Retina (tissue), 1 donor: ENCODE results near the gene ASGR1.
A peak's percentile ranks its signal among the peaks of the same experiment; 100 is the strongest.
"Not testable (repeated sequence)": the region's sequence is repeated elsewhere in the genome, so short reads cannot be mapped to it uniquely, and the experiment has no call there.

Source experiments
- DNase-seq: peaks from one replicate; pipeline ENCODE4 v3.0.0-alpha.2; 2016

Gene ASGR1

GRCh38 chr17:7190276-7190917, 11.2 kb upstream of the ASGR1 start:
- no peak for DNase-seq

- no peak for DNase-seq
Observed at GRCh38 chr17:7186241-7186640, 7.1 kb upstream of the ASGR1 start.

- DNase-seq: no peak
Observed at GRCh38 chr17:7184647-7185046, 5.5 kb upstream of the ASGR1 start.

- DNase-seq: no peak
Observed at GRCh38 chr17:7184091-7184488, 4.9 kb upstream of the ASGR1 start.

GRCh38 chr17:7183433-7184090, 4.4 kb upstream of the ASGR1 start:
- DNase-seq: no peak

GRCh38 chr17:7182101-7182500, 2.9 kb upstream of the ASGR1 start:
- not testable (repeated sequence) for DNase-seq

- DNase-seq: no peak
Observed at GRCh38 chr17:7178973-7179316, 225 bp downstream of the ASGR1 start.

GRCh38 chr17:7177954-7178477, 1.2 kb downstream of the ASGR1 start:
- DNase-seq: peak; percentile 84

GRCh38 chr17:7177191-7177953, 1.8 kb downstream of the ASGR1 start:
- DNase-seq: peak; percentile 97

- DNase-seq: no peak
Observed at GRCh38 chr17:7176841-7177190, 2.4 kb downstream of the ASGR1 start.

GRCh38 chr17:7176107-7176840, 2.9 kb downstream of the ASGR1 start:
- no peak for DNase-seq

- DNase-seq: no peak
Observed at GRCh38 chr17:7175330-7175733, 3.8 kb downstream of the ASGR1 start.

- no peak for DNase-seq
Observed at GRCh38 chr17:7174603-7175326, 4.4 kb downstream of the ASGR1 start.

GRCh38 chr17:7173687-7174602, 5.2 kb downstream of the ASGR1 start:
- peak; percentile 86 for DNase-seq

GRCh38 chr17:7172522-7173191, 6.5 kb downstream of the ASGR1 start:
- not testable (repeated sequence) for DNase-seq

- not testable (repeated sequence) for DNase-seq
Observed at GRCh38 chr17:7169565-7169908, 9.6 kb downstream of the ASGR1 start.

GRCh38 chr17:7168841-7169564, 10.2 kb downstream of the ASGR1 start:
- DNase-seq: not testable (repeated sequence)

GRCh38 chr17:7167832-7168231, 11.3 kb downstream of the ASGR1 start:
- no peak for DNase-seq

- no peak for DNase-seq
Observed at GRCh38 chr17:7166873-7167272, 12.3 kb downstream of the ASGR1 start.

GRCh38 chr17:7159571-7159970, 19.6 kb downstream of the ASGR1 start:
- DNase-seq: not testable (repeated sequence)
